GM18498 (cell line): ENCODE measurements around the gene TTC32.

Experiments
- ATAC-seq: cut with Tn5 transposase; IDR thresholded peaks from one replicate; pipeline ENCODE4 v1.9.1; 2021; ENCODE audit warnings: mild to moderate bottlenecking, moderate library complexity; ENCODE audit not compliant: unreplicated experiment

TTC32 gene

GRCh38 chr2:19854596-19855541 is 46.9 kb downstream of the TTC32 start:
- ATAC-seq, result no peak

GRCh38 chr2:19851116-19851695 is 50.6 kb downstream of the TTC32 start:
- no peak for ATAC-seq

DNA sequence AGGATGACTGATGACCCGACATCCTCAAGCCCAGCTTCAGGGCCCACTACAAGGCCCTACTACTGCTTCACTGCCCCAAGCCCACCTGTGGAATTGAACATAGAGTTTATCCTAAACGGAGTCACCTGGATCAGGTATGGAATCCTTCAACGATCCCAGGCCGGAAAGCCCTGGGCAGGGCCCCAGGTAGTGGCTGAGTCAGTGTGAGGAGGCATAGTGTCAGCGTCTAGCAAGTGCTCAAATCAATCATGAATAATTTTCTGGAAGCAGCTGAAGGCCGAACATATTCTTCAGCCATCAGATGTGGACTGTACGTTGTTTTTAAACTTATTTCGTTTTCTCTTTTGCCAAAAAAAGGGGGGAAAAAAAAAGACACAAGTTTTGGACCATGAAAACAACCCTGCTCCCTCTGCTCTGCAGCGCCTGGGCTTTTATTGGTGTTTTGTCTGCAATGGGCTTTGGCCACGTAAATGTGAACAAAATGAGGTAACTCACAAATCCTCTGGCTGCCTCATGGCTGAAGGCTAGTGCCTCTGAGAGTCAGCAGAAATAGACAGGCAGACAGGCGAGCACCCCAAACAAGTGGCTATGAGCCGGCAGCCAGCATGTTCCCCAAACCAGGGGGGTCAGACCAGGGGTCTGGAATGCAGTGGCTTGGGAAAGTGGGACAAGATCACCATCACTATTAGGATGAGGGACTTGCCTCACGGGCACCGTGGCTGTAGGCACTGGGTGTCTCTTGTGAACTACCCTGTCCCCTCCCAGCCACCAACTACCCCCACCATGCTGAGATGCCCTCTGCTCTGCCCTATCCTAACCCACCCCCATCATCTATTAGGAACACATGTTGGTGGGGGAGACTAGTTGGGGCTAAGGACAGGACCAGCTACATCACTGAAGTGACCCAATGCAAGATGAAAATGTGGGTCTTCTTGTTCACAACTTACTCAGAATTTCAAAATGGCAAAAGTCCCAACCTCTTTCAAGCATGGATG is 51.4 kb downstream of the TTC32 start:
- ATAC-seq, result no peak

- ATAC-seq, result no peak
Observed at GRCh38 chr2:19848952-19849351, 52.8 kb downstream of the TTC32 start.

GRCh38 chr2:19848029-19848750 is 53.6 kb downstream of the TTC32 start:
- no peak for ATAC-seq

GRCh38 chr2:19847486-19847885 is 54.3 kb downstream of the TTC32 start:
- ATAC-seq, result no peak
